ENCODE measurements around the gene MCM6. TPM values are rescaled to one million over a fixed set of nuclear protein-coding genes. Genes with fewer than 3 reads are reported as not detected.
"Not testable (repeated sequence)": the region's sequence is repeated elsewhere in the genome, so short reads cannot be mapped to it uniquely, and the experiment has no call there.

The MCM6 gene
- total RNA-seq, 1 donor from 2014 or later: 1.9 TPM

DNA sequence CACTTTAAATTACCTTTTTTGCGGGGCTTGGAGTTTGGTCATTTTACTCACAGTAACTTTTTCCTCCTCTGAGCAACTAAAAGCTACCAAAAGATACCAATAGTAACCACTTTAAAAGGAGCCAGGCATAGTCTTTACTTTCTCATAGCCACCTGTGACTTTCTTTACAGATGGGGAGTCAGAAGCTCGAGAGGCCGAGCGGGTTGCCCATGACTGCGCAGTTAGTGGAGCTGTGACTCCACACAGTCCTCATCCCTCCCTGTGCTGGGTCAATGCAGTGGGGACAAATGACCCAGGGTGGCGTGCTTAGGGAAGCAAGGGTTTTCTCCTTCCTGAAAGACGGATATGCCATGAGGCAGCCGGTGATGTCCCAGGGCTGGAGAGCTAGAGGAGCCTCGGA lies 51.1 kb downstream of the MCM6 start:
- DNase-seq (ENCODE audit: low spot score): peak; percentile 27
- ATAC-seq: no peak

DNA sequence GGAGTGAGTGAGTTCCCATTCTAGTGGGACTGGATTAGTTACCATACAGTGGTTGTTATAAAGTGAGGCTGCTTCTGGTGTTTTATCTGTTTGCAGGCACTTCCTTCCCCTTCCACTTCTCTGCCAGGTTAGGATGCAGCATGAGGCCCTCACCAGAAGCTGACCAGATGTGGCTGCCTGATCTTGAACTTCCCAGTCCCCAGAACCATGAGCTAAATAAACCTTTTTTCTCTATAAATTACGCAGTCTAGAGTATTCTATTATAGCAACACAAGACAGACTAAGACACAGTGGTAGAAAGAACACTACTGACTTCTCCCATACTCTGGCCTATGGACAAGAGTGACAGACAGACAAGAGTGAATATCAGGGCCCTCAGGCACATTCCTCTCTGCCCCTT lies 53.4 kb downstream of the MCM6 start:
- no peak for ATAC-seq

DNA sequence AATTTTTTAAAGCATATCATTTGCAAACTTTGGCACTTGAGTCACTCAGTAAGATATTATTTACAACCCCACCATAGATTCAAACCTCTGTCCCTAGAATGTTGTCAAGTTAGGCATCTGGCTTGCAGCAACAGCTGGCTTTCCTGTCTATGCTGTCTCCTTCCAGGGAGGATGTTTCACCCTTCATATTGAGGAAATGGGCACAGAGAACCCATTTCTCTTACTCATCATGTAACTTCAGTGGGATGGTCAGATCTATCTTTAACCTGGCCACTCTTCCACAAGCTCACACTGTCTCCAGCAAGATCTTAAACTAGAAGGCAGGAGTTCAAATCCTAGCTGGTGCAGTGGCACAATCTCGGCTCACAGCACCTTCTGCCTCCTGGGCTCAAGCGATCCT lies 55.1 kb downstream of the MCM6 start:
- ATAC-seq (no peak), DNase-seq (ENCODE audit: low spot score) (no peak)

More for the DNA sequence above, 53.4 kb downstream of the MCM6 start:
- DNase-seq (ENCODE audit: low spot score): no peak

DNA sequence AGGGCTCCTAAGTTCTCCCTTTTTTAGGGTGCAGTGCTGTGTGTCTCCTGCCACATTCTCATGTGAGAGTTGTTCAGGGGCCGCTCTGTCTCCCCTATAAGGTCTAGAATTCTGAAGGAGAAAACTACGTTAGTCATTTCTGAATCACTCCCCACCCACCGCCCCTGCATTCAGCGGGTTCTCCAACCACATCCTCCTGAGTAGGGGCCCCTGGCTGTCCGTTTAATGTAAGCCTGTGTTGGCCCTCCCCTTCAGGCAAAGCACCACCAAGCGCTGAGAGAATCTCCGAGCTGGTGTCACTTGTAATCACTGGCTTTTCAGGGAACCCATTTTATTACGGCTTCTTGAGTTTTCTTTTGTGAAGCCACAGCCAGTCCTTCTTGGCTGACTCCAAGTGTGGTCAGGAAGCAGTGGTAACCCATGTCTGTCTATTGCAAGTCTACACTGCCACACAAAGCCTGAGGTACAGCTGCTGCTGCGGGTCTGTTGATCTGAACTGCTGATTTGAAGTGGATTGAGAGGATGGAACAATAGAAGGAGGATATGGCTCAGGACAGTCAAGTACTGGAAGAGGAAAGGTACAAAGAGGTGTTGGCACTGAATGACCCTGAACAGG lies 56.1 kb downstream of the MCM6 start:
- DNase-seq (ENCODE audit: low spot score) (no peak), ATAC-seq (no peak)

DNA sequence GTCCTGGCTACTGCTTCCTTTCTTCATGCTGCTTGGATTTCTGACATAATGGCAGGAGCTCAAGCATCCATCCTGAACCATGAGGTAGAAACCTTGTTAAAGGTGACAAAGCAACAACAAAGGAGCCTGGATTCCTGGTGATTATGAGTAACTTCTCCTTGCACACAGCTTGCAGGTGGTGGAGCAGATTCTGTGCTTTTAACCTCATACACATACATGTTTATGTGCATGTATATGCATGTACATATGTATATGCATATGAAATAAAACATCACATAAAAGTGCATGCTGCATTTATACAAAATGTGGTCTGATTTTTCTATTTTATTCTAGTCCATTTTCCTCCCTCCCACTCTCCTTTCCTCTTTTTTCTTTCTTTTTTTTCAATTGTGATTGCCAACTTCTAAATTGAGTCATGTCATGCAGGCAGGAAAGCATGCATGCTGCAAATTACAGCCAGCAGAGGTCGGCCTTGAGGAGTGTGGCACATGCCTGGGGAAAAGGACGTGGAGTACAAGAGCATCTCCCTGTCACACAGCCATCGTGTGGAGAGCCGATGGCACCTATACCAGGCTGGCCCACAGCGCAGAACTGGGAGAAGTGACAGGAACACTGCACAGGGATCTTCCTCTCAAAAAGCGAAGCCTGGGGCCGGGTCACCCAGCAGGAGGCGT lies 57.2 kb downstream of the MCM6 start:
- DNase-seq (ENCODE audit: low spot score) (no peak), ATAC-seq (no peak)

DNA sequence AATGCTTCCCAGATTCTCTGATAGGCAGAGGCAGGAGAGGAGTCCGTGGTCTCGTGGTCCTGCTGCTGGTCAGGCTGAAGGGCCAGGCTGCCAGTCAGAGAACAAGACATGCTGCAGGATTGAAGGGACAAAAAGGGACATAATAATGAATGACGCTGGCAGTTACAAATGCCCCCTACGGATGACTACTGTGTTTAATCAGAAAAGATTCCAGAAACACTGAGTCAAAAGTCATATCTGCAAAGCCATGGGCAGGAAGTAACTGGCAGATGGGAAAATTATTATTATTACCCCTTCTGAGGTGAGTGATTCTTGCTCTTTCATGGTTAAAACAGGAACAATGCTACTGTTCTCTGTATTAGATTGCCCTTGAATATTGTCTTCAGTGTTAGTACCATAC lies 58.3 kb downstream of the MCM6 start:
- ATAC-seq (no peak), DNase-seq (ENCODE audit: low spot score) (no peak)

DNA sequence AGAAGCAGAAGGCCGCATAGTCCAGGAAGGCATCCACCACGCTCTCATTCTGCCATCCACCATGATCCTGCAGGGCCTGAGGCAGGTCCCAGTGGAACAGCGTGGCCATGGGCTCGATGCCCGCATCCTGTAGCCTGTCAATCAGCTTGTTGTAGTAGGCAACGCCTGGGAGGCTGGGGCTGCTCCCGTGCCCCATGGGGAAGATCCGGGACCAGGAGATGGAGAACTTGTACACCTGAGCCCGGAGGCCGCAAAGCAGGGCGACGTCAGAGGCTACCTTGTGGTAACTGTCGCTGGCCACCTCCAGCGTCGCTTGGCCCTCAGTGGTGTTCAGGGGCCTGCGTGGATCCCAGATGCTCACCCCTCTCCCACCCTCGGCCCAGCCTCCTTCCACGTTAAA lies 58.8 kb downstream of the MCM6 start:
- no peak for DNase-seq (ENCODE audit: low spot score)
- no peak for ATAC-seq

DNA sequence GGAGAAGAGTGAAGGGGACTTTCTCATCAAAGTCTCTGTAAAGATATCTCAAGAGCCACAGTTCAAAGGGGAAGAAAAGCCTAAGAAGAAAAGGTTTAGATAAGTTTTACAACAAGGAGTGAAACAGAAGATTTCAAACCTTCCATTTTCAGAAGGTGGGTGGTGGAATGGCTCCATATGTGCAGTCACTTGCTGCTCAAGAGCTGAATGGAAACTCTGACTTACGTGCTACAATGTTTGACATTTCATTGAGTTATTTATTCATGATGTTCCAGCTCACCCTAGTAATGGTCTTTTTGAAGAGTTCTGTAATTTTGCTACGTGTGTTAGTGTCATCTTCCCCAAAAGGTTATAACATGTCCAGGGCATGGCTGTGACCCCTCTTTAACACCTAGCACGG lies 61.0 kb downstream of the MCM6 start:
- DNase-seq (ENCODE audit: low spot score) (no peak), ATAC-seq (no peak)

DNA sequence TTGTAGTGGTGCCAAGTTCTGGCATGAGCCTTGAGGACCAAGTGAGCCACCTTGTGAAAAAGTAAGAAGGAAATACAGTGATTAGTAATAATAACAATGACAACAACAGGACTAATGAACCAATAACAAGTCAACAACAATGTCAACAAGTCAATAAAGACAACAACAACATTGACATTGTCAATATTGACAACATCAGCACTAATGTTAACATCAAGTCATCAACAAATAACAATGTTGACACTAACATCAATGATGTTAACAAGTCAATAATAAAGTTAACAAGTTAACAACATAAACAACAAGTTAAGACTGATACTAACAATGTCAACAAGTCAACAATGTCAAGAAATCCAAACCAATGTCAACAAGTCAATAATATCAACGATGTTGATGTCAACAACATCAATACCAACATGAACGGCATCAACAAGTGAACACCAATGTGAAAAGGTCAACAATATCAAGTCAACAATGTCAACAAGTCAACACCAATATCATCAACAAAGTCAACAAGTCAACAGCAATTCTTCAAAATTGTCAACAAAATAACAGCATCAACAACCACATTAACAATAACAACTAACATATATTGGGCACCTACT lies 63.2 kb downstream of the MCM6 start:
- DNase-seq (ENCODE audit: low spot score): no peak

DNA sequence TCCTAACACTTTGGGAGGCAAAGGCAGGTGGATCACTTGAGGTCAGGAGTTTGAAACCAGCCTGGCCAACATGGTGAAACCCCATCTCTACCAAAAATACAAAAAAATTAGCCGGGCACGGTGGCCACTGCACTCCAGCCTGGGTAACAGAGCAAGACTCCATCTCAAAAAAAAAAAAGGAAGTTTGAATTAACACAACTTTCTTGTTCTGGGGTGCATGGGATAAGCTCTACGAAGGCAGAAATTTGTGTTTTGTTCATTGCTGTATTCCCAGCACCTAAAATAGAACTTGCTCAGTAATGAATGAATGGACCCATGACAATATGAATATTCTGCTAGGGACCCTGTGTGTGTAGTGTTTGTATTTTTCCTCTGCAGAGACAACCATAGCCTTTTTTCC lies 68.4 kb downstream of the MCM6 start:
- ATAC-seq; DNase-seq (ENCODE audit: low spot score): not testable (repeated sequence)

More for the DNA sequence above, 63.2 kb downstream of the MCM6 start:
- ATAC-seq: no peak

DNA sequence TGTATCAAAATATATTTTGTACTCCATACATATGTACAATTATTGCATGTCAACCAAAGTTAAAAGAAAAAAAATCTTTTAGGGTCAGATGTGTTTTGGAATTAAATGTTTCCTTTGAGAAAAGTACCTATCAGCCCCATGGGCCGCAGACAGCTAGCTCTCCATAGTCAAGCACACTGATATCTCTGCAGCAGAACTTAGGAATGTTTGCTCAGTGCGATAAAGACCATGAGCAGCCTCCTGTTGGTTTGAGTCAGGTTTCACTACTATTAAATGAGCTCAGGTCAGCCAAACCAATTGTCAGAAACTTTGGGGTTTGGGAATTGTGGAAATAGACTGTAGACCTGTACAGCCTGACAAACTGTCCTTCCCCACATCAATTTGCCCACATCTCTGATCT lies 73.0 kb downstream of the MCM6 start:
- no peak for ATAC-seq
- DNase-seq (ENCODE audit: low spot score): no peak

DNA sequence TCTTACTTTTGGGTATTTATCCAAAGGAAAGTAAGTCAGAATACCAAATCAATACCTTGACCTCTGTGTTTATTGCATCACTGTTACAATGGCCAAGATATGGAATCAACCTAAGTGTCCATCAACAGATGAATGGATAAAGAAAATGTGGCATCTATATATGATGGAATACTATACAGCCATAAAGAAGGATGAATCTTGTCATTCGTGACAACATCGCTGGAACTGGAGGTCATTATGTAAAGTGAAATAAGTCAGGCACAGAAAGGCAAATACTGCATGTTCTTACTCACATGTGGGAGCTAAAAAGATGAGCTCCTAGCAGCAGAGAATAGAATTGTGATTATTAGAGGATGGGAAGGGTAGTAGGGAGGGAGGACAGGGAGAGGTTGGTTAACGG lies 73.9 kb downstream of the MCM6 start:
- DNase-seq (ENCODE audit: low spot score): no peak

DNA sequence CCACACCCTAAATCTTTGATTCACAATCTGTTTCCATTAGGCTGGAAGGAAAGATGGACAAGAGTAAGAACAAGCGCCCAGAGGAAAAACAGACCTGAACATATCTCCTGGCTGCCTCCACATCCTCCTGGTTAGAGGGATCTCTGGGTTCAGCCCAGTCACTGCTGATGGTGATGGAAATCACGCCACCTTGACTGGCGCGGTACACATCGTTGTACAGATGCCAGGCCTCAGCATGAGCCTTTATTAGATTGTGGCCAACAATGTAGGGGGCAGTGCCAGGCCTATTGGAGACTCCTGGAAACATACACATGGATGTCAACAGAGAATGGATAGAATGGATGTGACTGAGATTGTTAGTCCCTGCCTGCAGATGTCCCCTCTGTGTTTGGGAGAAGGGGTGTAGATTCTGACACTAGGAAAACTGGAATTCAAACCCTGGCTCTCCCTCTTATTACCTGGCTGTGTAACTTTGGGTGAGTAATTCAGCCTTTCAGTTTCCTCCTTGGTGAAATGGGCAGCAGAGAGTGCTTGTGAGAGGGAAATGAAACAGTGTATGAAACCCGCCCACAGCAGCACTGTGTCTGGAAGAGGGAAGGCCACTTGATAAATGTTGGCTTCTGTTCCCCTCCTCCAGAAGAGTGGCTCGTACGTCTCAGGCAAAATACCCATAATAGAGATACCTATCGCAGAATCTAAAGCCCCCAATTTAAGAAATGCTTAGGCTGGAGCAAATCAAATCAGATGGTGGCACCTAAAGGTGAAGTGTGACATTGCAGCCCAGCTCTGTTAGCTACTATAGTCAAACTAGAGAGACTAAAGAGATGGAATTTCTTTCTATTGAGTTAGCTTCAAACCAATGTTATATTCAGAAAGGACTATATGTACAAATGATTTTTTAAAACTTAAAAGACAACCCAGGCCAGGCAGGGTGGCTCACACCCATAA lies 75.5 kb downstream of the MCM6 start:
- no peak for DNase-seq (ENCODE audit: low spot score)
- ATAC-seq: no peak

More for the DNA sequence above, 73.9 kb downstream of the MCM6 start:
- no peak for ATAC-seq

DNA sequence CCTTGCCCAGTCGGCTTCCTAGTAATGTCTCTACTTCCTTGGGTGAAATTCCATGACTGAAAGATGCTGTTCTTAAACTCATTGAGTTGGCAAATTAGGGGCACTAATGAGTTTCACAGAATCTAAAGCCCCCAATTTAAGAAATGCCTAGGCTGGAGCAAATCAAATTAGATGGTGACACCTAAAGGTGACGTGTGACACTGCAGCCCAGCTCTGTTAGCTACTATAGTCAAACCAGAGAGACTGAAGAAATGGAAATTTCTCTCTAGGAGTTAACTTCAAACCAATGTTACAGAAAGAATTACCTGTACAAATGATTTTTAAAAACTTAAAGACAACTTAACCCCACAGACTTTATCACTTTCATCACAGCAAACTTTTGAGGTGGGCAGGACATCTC lies 76.5 kb downstream of the MCM6 start:
- ATAC-seq (no peak), DNase-seq (ENCODE audit: low spot score) (no peak)

DNA sequence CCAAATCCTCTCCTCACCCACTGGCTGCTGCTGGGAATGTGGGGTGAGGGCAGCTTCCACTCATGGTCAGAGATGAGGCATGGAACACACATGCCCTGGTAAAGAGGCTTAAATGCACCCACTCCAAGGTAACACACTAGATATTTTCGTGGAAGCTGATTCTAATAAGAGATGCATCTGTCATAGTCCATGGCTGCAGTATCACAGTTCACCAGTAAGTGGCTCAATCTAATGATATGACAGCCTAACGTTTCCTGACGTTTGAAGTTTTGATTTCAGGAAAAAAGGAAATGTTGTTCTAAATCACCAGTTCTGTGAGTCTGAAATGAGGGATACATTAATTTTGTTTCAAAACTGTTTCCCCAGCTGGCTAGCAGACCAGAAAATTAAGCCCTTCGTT lies 77.5 kb downstream of the MCM6 start:
- ATAC-seq (peak; percentile 53), DNase-seq (ENCODE audit: low spot score) (no peak)

DNA sequence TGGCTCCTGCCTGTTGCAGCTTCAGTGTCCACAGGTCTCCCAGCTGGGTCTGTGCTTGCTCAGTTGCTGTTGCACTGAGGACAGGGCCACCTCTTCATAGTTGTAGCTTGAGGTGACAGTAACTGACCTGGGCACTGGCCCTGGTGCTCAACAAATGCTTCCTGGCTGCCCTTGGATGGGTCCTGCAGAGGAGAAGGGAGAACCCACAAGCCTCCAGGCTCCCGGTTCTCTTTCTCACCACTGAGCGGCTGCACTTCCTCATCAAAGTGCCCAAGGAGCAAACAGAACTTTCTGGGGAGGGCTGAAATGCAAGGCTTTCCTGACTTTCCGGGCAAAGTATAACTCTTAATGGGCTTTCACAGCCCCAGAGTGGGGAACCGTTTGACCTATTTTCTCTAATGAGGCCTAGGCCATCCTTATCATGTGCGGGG lies 78.0 kb downstream of the MCM6 start:
- no peak for ATAC-seq
- no peak for DNase-seq (ENCODE audit: low spot score)

DNA sequence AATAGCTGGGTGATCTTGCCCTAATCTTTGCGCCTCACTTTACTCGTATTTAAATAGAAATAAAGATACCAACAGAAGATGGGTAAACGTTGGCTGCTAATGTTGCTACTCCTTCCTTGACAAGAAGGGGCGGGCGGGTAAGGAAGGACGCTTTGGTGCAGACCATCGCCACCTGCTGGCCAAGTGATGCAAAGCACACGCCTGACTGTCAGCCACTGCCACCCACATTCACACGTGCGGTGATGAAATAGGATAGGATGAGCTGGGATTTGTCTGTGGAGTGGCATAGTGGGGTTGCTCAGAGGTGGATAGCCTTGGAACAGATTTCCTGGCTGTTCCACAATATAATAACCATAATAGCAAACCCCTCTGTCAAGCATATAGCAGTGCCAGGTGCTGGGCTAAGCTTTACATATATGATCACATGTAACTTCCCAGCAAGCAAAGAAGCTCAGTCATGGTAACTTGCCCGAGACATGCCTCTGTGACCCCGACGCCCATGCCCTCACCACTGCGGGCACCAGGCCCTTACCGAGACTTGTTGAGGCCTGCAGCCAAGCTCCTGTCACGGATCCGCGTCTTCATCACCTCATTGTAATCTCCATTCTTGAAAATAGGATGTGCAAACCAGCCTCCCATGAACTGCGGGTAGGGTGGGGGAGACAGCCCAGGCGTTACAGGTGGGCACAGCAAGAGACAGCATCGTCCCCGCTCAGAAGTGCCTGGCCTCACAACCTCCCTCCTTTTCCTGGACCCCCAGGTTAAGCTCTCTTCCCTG lies 78.6 kb downstream of the MCM6 start:
- ATAC-seq (peak; percentile 97), DNase-seq (ENCODE audit: low spot score) (peak; percentile 70)

DNA sequence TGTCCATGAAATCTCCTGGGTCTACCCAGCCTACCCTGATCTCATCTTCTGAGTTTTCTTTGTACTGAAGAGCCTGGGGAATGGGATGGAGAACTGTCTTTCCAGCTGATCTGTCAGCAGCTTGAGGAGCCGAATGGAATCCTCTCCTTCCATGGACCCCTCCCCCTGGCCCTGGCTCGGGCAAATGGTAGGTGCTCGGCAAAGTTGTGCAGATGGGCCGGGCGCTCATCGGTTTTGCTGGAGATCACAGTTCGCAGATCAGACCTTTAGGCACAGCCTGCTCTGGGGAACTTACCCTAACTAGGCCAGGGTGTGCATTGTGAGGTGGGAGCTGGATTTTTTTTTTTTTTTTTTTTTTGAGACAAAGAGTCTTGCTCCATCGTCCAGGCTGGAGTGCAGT lies 79.6 kb downstream of the MCM6 start:
- DNase-seq (ENCODE audit: low spot score): no peak

DNA sequence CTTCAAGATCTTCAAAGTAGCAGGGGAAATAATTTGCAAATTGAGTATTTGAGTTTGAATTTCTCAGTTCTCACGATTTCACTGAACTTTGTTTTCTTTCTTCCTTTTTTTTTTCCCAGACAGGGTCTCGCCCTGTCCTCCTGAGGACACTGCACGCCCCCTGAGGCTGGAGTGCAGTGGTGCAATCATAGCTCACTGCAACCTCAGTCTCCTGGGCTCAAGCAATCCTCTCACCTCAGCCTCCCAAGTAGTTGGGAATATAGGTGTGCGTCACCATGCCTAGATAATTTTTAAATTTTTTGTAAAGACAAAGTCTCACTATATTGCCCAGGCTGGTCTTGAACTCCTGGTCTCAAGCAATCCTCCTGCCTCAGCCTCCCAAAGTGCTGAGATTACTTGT lies 80.6 kb downstream of the MCM6 start:
- ATAC-seq; DNase-seq (ENCODE audit: low spot score): not testable (repeated sequence)

More for the DNA sequence above, 79.6 kb downstream of the MCM6 start:
- ATAC-seq: no peak

DNA sequence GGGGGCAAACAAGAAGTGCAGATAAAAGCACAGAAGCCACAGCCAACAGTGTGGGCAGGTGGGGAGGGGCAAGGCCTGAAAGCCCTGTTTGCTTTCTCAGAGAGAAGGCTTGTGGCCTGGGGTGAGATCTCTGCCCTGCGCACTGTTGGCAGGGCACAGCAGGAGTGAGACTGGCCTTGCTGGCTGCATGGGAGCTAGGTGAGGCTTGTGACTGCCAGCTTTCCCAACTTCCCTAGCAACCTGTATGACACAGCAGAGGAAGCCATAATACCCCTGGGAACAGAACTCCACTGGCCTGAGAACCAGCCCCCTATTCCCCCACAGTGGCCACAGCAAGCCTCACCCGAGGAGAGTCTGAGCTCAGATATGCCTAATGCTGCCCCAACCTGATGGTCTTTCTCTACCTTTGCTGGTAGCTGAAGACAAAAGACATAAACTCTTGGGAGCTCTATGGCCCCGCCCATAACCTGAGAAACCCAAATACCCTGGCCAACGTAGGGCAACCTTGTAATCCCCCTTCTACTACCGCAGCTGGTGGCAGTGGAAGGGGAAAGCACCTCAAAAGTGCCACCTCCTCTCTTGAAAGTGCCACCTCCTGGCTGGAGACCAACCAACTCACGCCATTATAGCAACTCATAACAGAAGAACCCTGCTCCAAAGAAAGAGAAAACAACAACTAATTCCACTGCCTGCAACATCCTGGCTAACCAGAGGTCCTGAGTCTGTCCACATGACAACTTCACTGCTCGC lies 83.7 kb downstream of the MCM6 start:
- DNase-seq (ENCODE audit: low spot score): peak; percentile 67
- peak; percentile 96 for ATAC-seq
